K562 (cell line): ENCODE results near the gene TSGA10IP. TPM values are rescaled to one million over a fixed set of nuclear protein-coding genes. Genes with fewer than 3 reads are reported as not detected.
A peak's percentile ranks its signal among the peaks of the same experiment; 100 is the strongest.

Source experiments
- ATAC-seq: fragments of 200-7000 bp; cut with Tn5 transposase; 3 replicates; pipeline ENCODE4 v1.9.1; 2020; ENCODE audit warnings: moderate library complexity
- BruUV-seq: library from RNA; stranded (reverse); fragments of 400-500 nt; replicated peaks from 2 replicates; lab custom pipeline; 2021; lab: Mats Ljungman, UMichigan
- CTCF ChIA-PET: fragments of 300-600 bp; formaldehyde crosslinking; extraction: SDS; loops from one replicate; lab custom pipeline; 2021; ENCODE audit warnings: low intra/inter-chr PET ratio; lab: Yijun Ruan, JAX
- POLR2A ChIA-PET: fragments of 300-600, 350-650 bp; sonication (Branson Sonifier 250); formaldehyde crosslinking; extraction: SDS; loops from one replicate; lab custom pipeline; 2021; ENCODE audit warnings: antibody characterized with exemption, inconsistent platforms; lab: Yijun Ruan, JAX
- DNase-seq, 4 experiments: peaks; one replicate each; pipeline versions ENCODE4 v3.0.0 to v3.0.0-alpha.2; 2011 to 2018; ENCODE audit warnings: low spot score in 3 of 4, mixed read lengths in 3 of 4; ENCODE audit errors: extremely low read depth in 1 of 4
- FAIRE-seq: peaks from 2 replicates; lab custom pipeline; 2011; peaks lifted over from hg19 to GRCh38; lab: Jason Lieb, UNC
- H2AFZ ChIP-seq: 2 replicates; pipeline ENCODE4 v1.6.0; 2011; ENCODE audit warnings: low read depth, low read length, control low read depth, inconsistent platforms
- H3K27ac ChIP-seq: fragments of 200-600 bp; 3 replicates; pipeline ENCODE4 v1.8.0; 2011; ENCODE audit warnings: low read depth, mild to moderate bottlenecking, control low read depth, inconsistent platforms, low read length, moderate library complexity, mixed read lengths; ENCODE audit errors: extremely low read depth
- H3K27me3 ChIP-seq, 2 experiments: fragments of 300-600 bp in 1 of 2; 2 replicates in 1 of 2; 3 replicates in 1 of 2; pipeline versions ENCODE4 v1.6.0 to v1.8.0; 2011; ENCODE audit warnings: inconsistent platforms in 2 of 2, low read length in 2 of 2, mild to moderate bottlenecking in 1 of 2, mixed read lengths in 1 of 2, moderate library complexity in 1 of 2; ENCODE audit not compliant: control insufficient read depth in 2 of 2, insufficient read depth in 2 of 2
- H3K36me3 ChIP-seq: fragments of 300-600 bp; 3 replicates; pipeline ENCODE4 v1.8.0; 2011; ENCODE audit warnings: mild to moderate bottlenecking, low read length, inconsistent platforms; ENCODE audit not compliant: control insufficient read depth, insufficient read depth
- H3K4me1 ChIP-seq, 2 experiments: fragments of 200-600 bp in 1 of 2; replicated peaks in 1 of 2; 2 replicates in 1 of 2; 3 replicates in 1 of 2; pipeline versions ENCODE4 v1.5.1 to v1.8.0; 2011; ENCODE audit warnings: inconsistent platforms in 2 of 2, low read length in 2 of 2, mild to moderate bottlenecking in 1 of 2, mixed read lengths in 1 of 2, moderate library complexity in 1 of 2; ENCODE audit not compliant: control insufficient read depth in 2 of 2, insufficient read depth in 2 of 2
- H3K4me2 ChIP-seq: 2 replicates; pipeline ENCODE4 v1.6.1; 2011; ENCODE audit warnings: low read length, control low read depth, inconsistent platforms, mixed read lengths; ENCODE audit not compliant: insufficient read depth
- H3K4me3 ChIP-seq: fragments of 200-600 bp; sonication (generic), shearing (Covaris generic); 2 replicates; pipeline ENCODE4 v1.5.1; 2016; ENCODE audit warnings: control low read depth, inconsistent platforms
- H3K79me2 ChIP-seq: fragments of 200-600 bp; 3 replicates; pipeline ENCODE4 v1.8.0; 2011; ENCODE audit warnings: low read length, inconsistent platforms; ENCODE audit not compliant: control insufficient read depth, insufficient read depth
- H3K9ac ChIP-seq, 2 experiments: 2 replicates each; pipeline versions ENCODE4 v1.6.0 to v1.6.1; 2011; ENCODE audit warnings: low read depth in 2 of 2, low read length in 2 of 2, control low read depth in 1 of 2, inconsistent platforms in 1 of 2, mild to moderate bottlenecking in 1 of 2, mixed read lengths in 1 of 2; ENCODE audit not compliant: insufficient read depth in 1 of 2
- H3K9me1 ChIP-seq: one replicate; pipeline ENCODE4 v1.6.0; 2011; ENCODE audit warnings: inconsistent platforms, mild to moderate bottlenecking, low read length, moderate library complexity; ENCODE audit not compliant: control insufficient read depth, insufficient read depth
- H3K9me3 ChIP-seq: replicated peaks from 2 replicates; pipeline ENCODE4 v1.5.1; 2011; ENCODE audit warnings: low read depth, low read length, inconsistent platforms; ENCODE audit not compliant: control insufficient read depth, insufficient read depth
- H4K20me1 ChIP-seq: replicated peaks from 2 replicates; pipeline ENCODE4 v1.6.1; 2011; ENCODE audit warnings: low read length, inconsistent platforms, mixed read lengths; ENCODE audit not compliant: control insufficient read depth, insufficient read depth
- C11orf30 ChIP-seq: fragments of 450-650 bp; IDR thresholded peaks from 2 replicates; pipeline ENCODE4 v1.6.1; 2016; ENCODE audit warnings: low read depth, mild to moderate bottlenecking
- EWSR1 ChIP-seq: fragments of 450-650 bp; IDR thresholded peaks from 2 replicates; pipeline ENCODE4 v1.6.1; 2018; ENCODE audit warnings: borderline replicate concordance, mild to moderate bottlenecking, low read depth, moderate library complexity; ENCODE audit not compliant: partially characterized antibody
- LEF1 ChIP-seq: fragments of 450-650 bp; IDR thresholded peaks from 2 replicates; pipeline ENCODE4 v1.6.1; 2016; ENCODE audit warnings: mild to moderate bottlenecking
- NR3C1 ChIP-seq: sonication (generic); formaldehyde crosslinking; IDR thresholded peaks from 2 replicates; pipeline ENCODE4 v1.8.1; 2022; ENCODE audit warnings: missing genetic modification reagents
- RBBP5 ChIP-seq: fragments of 200-600 bp; sonication (generic); IDR thresholded peaks from 2 replicates; pipeline ENCODE4 v1.6.1; 2012; ENCODE audit warnings: borderline replicate concordance, mild to moderate bottlenecking, low read length, control low read depth, inconsistent platforms; ENCODE audit not compliant: insufficient read depth, poor library complexity, severe bottlenecking
- RBFOX2 ChIP-seq: fragments of 200-400 bp; formaldehyde crosslinking; IDR thresholded peaks from 2 replicates; pipeline ENCODE4 v1.6.1; 2017; ENCODE audit warnings: low read depth, mild to moderate bottlenecking, low read length, moderate library complexity
- SP2 ChIP-seq: IDR thresholded peaks from 2 replicates; pipeline ENCODE4 v1.6.1; 2011; ENCODE audit warnings: mild to moderate bottlenecking, low read depth, low read length, moderate library complexity; ENCODE audit not compliant: poor library complexity, severe bottlenecking; ENCODE audit errors: extremely low read depth
- ZNF184 ChIP-seq: sonication (generic); formaldehyde crosslinking; IDR thresholded peaks from 2 replicates; pipeline ENCODE4 v1.5.0; 2020; ENCODE audit warnings: missing genetic modification reagents
- ZNF24 ChIP-seq: fragments of 450-650 bp; IDR thresholded peaks from 2 replicates; pipeline ENCODE4 v1.6.1; 2016
- ZNF644 ChIP-seq: fragments of 200-800 bp; sonication (Bioruptor generic); IDR thresholded peaks from 2 replicates; pipeline ENCODE4 v1.6.1; 2016; ENCODE audit warnings: low read depth, missing genetic modification characterization, missing compliant biosample characterization
- WGBS: fragments of 100-300 bp; shearing (Covaris generic); methylation state at CpG from one replicate; pipeline ENCODE4 v1.1.6; 2016; ENCODE audit warnings: low coverage, mixed read lengths; ENCODE audit not compliant: insufficient coverage; ENCODE audit errors: missing lambda C conversion rate; 5-methylcytosine and 5-hydroxymethylcytosine counted together
- in situ Hi-C: fragments of 300-500 bp; cut with MboI; formaldehyde crosslinking; loops from 4 replicates; pipeline ENCODE4 v1.15.0; 2018; ENCODE audit warnings: inconsistent platforms, mixed read lengths
- intact Hi-C: fragments of 100-400 bp; cut with micrococcal nuclease; formaldehyde crosslinking; loops from 2 replicates; pipeline ENCODE4 v1.14.2; 2022
- polyA plus RNA-seq, 8 experiments: library from polyadenylated mRNA; depleted of rRNA in 4 of 8; stranded (reverse) in 5 of 8; unstranded in 3 of 8; fragments of >200 nt; fragmentation: Nextera tagmentation in 2 of 8; fragmentation: Illumina TruSeq in 1 of 8; extraction: Ambion mirVana in 2 of 8; extraction: Trizol in 1 of 8; gene quantifications; 2 replicates each; pipeline versions ENCODE4 v1.2.1 to v1.2.3, GENCODE V29; 2011 to 2014; ENCODE audit warnings: inconsistent platforms in 1 of 8, missing spikeins in 1 of 8
- total RNA-seq, 7 experiments: library from RNA; depleted of rRNA in 6 of 7; stranded (reverse); fragments of >200 nt in 6 of 7; fragmentation: Illumina TruSeq in 2 of 7; extraction: Trizol in 2 of 7; gene quantifications; 2 replicates each; pipeline versions ENCODE4 v1.2.1 to v1.2.3, GENCODE V29; 2011 to 2021; ENCODE audit warnings: low replicate concordance in 1 of 7
- TF ChIP-seq, protein P1 (sequence below): fragments of 250-450 bp; sonication (Bioruptor Pico); IDR thresholded peaks from 2 replicates; pipeline ENCODE4 v1.4.0; 2020; ENCODE audit warnings: mild to moderate bottlenecking, moderate library complexity, borderline replicate concordance

Gene TSGA10IP
- total and polyA plus RNA-seq, 9 of the 15 experiments (the other 6 are each of a cell fraction or from before 2014, with no cell fraction given) = not detected

DNA sequence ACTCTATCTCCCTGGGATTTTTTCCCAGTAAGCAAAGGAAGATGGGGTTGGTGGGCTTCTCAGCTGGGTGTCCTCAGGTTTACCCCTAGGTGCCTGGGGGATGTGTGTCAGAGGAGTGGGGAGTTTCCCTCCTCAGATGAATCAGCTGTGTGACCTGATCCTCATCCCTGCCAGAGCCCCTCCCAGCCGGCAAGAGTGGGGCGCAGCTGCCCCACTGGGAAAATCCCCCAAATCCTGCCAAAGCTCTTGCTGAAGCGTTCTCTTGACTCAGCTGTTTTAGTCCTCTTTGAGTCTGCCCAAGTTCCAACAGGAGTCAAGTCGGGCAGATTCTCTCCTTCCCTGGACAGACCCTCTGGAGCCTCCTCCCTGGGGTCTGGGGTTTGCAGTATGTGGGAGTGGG lies 32.4 kb upstream of the TSGA10IP start:
- in situ Hi-C loops = no loop called here

DNA sequence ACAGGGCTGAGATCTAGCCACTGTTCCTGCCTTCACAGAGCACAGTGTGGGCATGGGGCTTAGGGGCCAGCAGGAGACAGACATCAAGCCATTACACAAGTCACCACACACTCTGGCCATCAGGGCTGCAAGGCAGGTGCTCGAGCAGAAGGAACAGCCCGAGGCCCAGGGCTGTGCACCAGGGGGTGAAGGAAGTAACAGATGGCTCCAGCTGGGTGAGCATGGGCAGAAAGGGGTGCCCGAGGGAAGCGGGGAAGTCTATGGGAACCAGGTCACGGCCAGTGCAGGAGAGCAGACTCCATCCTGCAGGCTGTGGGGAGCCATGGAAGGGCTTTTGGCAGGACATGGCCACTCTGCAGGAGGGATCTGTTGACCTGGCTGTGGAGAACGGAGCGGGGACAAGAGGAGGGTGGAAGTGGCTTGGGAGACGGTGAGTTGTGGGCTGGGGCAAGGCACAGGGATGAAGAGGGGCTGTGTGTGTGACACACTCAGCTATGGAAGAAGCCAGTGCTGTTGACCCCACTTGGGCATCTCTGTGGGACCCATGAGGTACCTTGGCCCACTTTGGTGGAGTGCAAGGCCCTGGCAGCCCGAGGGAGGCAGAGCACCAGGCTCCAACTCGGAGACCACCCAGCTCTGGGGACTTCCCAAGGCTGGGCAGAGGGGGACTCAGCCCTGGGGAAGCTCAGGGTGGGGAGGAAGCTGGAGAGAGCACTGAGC lies 30.0 kb upstream of the TSGA10IP start:
- no peak for FAIRE-seq
- in situ Hi-C loops = no loop called here
- Histone ChIP-seq H3K79me2 (peaks cover 27% of the 10 kb centered on the region), H2AFZ (no peak overlapping the region), H3K4me3 (no peak overlapping the region), H3K4me2 (peak overlapping the region; percentile 1; the same call in 1 of the 2 replicates), H4K20me1 (no peaks in the 10 kb centered on the region), H3K9ac (peak overlapping the region in 1 of 2 experiments; percentile 84; a peak in 3 of 4 replicates), H3K4me1 (peaks cover 39 to 66% of the 10 kb centered on the region in 2 experiments), H3K27ac (no peak overlapping the region), H3K27me3 (no peaks in the 10 kb centered on the region), H3K36me3 (peaks cover 11% of the 10 kb centered on the region; the same call in 1 of the 3 replicates), H3K9me3 (no peaks in the 10 kb centered on the region), H3K9me1 (no peaks in the 10 kb centered on the region)
- CTCF ChIA-PET = no interaction called here
- no TSS peak for BruUV-seq
- no peak for ATAC-seq
- WGBS = 64% methylated on average over 8 of the region's 10 CpGs
- no peak for DNase-seq
- POLR2A ChIA-PET = interaction anchor here (0.5 to 2.3 kb wide), 11 partner anchors 8 to 227 kb away, joined by 3 to 14 read pairs (median 3); partner anchors contain the start of genes CCDC85B and FOSL1
- intact Hi-C loops = no loop called here
- TF ChIP-seq NR3C1 (CRISPR knock-in tag) (no peak), LEF1 (no peak), RBFOX2 (peak; percentile 13; the same call in 1 of the 2 replicates), ZNF24 (no peak), ZNF644 (tag) (no peak), ZNF184 (CRISPR knock-in tag) (no peak), RBBP5 (no peak), SP2 (no peak)
- TF ChIP-seq, protein P1, sequence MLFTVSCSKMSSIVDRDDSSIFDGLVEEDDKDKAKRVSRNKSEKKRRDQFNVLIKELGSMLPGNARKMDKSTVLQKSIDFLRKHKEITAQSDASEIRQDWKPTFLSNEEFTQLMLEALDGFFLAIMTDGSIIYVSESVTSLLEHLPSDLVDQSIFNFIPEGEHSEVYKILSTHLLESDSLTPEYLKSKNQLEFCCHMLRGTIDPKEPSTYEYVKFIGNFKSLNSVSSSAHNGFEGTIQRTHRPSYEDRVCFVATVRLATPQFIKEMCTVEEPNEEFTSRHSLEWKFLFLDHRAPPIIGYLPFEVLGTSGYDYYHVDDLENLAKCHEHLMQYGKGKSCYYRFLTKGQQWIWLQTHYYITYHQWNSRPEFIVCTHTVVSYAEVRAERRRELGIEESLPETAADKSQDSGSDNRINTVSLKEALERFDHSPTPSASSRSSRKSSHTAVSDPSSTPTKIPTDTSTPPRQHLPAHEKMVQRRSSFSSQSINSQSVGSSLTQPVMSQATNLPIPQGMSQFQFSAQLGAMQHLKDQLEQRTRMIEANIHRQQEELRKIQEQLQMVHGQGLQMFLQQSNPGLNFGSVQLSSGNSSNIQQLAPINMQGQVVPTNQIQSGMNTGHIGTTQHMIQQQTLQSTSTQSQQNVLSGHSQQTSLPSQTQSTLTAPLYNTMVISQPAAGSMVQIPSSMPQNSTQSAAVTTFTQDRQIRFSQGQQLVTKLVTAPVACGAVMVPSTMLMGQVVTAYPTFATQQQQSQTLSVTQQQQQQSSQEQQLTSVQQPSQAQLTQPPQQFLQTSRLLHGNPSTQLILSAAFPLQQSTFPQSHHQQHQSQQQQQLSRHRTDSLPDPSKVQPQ (CRISPR knock-in tag) = no peak

More for the DNA sequence above, 32.4 kb upstream of the TSGA10IP start:
- no peaks in the 10 kb centered on the region for H4K20me1 ChIP-seq
- no peak overlapping the region for H3K4me2 ChIP-seq
- TF ChIP-seq EWSR1 (no peak), C11orf30 (peak; percentile 18; the same call in 1 of the 2 replicates)
- H3K36me3 ChIP-seq = peaks cover 11% of the 10 kb centered on the region; the same call in 1 of the 3 replicates
- FAIRE-seq (no peak), ATAC-seq (no peak), DNase-seq (no peak)
- H3K9me3 ChIP-seq = no peaks in the 10 kb centered on the region
- H3K4me1 ChIP-seq = peaks cover 40 to 51% of the 10 kb centered on the region in 2 experiments
- WGBS = 65% methylated on average over 4 of the region's 4 CpGs
- H3K79me2 ChIP-seq = peaks cover 11% of the 10 kb centered on the region
- H2AFZ ChIP-seq = no peak overlapping the region
- H3K4me3 ChIP-seq = no peak overlapping the region
- intact Hi-C loops = loop anchor here (2.0 kb wide), 1 partner anchor 24 kb away; the partner anchor contains the start of gene FIBP
- peak overlapping the region; percentile 18 to 60; a peak in 2 of 4 replicates for H3K9ac ChIP-seq
- H3K27ac ChIP-seq = peak overlapping the region; percentile 39; the same call in 2 of the 3 replicates
- no TSS peak for BruUV-seq
- H3K9me1 ChIP-seq = no peaks in the 10 kb centered on the region
- POLR2A ChIA-PET = interaction anchor here (0.6 to 6.0 kb wide), 4 partner anchors 10 to 53 kb away, joined by 3 to 73 read pairs (median 8); partner anchors contain the start of gene FOSL1
- H3K27me3 ChIP-seq = no peaks in the 10 kb centered on the region
- CTCF ChIA-PET = no interaction called here
